ENCODE measurements around the gene PDE6B. TPM values are rescaled to one million over a fixed set of nuclear protein-coding genes. Genes with fewer than 3 reads are reported as not detected.

PDE6B gene
- total and polyA plus RNA-seq, 7 donors, result 0.03 to 0.48 (median 0.31) TPM; not detected in 1

DNA sequence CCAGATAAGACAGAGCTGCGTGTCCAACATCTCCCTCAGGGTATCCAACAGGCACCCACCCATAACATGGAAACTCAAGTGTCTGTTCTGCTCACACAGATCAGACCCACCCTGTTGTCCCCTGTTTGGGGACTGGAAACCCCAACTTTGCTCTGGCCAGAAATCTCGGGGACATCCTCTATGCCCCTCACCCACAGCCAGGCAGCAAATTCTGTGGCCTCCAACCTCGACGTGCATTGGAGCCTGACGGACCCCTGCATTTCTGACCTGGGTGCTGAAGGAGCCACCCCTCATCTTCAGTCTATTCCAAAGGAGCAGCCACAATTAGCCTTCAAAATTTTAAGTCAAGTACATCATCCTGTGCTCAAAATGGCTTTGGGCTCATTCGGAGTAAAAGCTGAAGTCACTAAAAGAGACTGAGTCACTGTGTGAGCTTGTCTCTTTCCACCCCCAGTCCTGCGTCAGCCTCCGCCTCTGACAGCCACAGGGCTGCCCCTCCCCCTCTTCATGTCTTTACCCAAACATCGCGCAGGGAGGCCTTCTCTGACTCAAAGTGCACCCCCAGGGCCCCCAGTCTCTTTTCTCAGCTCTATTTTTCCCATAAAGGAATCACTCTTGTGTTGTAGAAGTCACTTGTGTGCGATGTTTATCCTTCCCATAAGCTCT, 24.4 kb upstream of the PDE6B start:
- ATAC-seq, result no peak
- H3K27ac ChIP-seq, result no peak overlapping the region
- no peaks in the 10 kb centered on the region for H3K9me3 ChIP-seq
- intact Hi-C loops (cut with DNase I), result no loop called here
- peaks cover 0 to 4% (median 2%) of the 10 kb centered on the region in 3 donors for H3K27me3 ChIP-seq (ENCODE audit: insufficient read depth in 3 of 3, low read length in 2 of 3)
- no peak overlapping the region for H3K4me3 ChIP-seq
- WGBS, 3 donors, result 59 to 61% (median 60%) methylated on average over 11 of the region's 11 CpGs
- TF ChIP-seq, protein P1, sequence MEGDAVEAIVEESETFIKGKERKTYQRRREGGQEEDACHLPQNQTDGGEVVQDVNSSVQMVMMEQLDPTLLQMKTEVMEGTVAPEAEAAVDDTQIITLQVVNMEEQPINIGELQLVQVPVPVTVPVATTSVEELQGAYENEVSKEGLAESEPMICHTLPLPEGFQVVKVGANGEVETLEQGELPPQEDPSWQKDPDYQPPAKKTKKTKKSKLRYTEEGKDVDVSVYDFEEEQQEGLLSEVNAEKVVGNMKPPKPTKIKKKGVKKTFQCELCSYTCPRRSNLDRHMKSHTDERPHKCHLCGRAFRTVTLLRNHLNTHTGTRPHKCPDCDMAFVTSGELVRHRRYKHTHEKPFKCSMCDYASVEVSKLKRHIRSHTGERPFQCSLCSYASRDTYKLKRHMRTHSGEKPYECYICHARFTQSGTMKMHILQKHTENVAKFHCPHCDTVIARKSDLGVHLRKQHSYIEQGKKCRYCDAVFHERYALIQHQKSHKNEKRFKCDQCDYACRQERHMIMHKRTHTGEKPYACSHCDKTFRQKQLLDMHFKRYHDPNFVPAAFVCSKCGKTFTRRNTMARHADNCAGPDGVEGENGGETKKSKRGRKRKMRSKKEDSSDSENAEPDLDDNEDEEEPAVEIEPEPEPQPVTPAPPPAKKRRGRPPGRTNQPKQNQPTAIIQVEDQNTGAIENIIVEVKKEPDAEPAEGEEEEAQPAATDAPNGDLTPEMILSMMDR (IDR thresholded peaks at IDR 0.05), result no peak
- H3K36me3 ChIP-seq (ENCODE audit: insufficient read depth in 1 of 2, low read depth in 1 of 2), result no peaks in the 10 kb centered on the region
- no peaks in the 10 kb centered on the region for H3K4me1 ChIP-seq
- DNase-seq, result no peak

GRCh38 chr4:601612-602558, 23.5 kb upstream of the PDE6B start:
- no peaks in the 10 kb centered on the region for H3K36me3 ChIP-seq (ENCODE audit: insufficient read depth in 1 of 2, low read depth in 1 of 2)
- ATAC-seq, result no peak
- DNase-seq, result no peak
- peaks cover 0 to 8% (median 2%) of the 10 kb centered on the region in 3 donors for H3K27me3 ChIP-seq (ENCODE audit: insufficient read depth in 3 of 3, low read length in 2 of 3)
- WGBS, 3 donors, result 78 to 80% (median 78%) methylated on average over 21 to 24 of the region's 24 CpGs
- intact Hi-C loops (cut with DNase I), result no loop called here
- no peak overlapping the region for H3K27ac ChIP-seq
- H3K9me3 ChIP-seq, result no peaks in the 10 kb centered on the region
- TF ChIP-seq, protein P1 (IDR thresholded peaks at IDR 0.05), result no peak
- no peaks in the 10 kb centered on the region for H3K4me1 ChIP-seq
- H3K4me3 ChIP-seq, result no peak overlapping the region

- WGBS, 3 donors, result 15 to 18% (median 17%) methylated on average over 8 of the region's 8 CpGs
- no peak overlapping the region for H3K27ac ChIP-seq
- no peaks in the 10 kb centered on the region for H3K4me1 ChIP-seq
- no peaks in the 10 kb centered on the region for H3K9me3 ChIP-seq
- H3K4me3 ChIP-seq, result no peak overlapping the region
- DNase-seq (no peak), ATAC-seq (no peak)
- no peaks in the 10 kb centered on the region for H3K36me3 ChIP-seq (ENCODE audit: insufficient read depth in 1 of 2, low read depth in 1 of 2)
- H3K27me3 ChIP-seq (ENCODE audit: insufficient read depth in 3 of 3, low read length in 2 of 3), result peaks cover 0 to 8% (median 2%) of the 10 kb centered on the region in 3 donors
- TF ChIP-seq, protein P1 (IDR thresholded peaks at IDR 0.05), result peak; percentile 13
- intact Hi-C loops (cut with DNase I), result no loop called here
Measured at GRCh38 chr4:602559-602942, 22.8 kb upstream of the PDE6B start.

GRCh38 chr4:604131-604530, 21.2 kb upstream of the PDE6B start:
- no peak overlapping the region for H3K27ac ChIP-seq
- WGBS, 3 donors, result 52 to 69% (median 52%) methylated on average over 3 of the region's 3 CpGs

More at GRCh38 chr4:604131-604530, 21.2 kb upstream of the PDE6B start:
- no peaks in the 10 kb centered on the region for H3K9me3 ChIP-seq
- no peak for ATAC-seq
- TF ChIP-seq, protein P1 (IDR thresholded peaks at IDR 0.05), result no peak
- no peak for DNase-seq
- H3K4me3 ChIP-seq, result no peak overlapping the region
- H3K36me3 ChIP-seq (ENCODE audit: insufficient read depth in 1 of 2, low read depth in 1 of 2), result no peaks in the 10 kb centered on the region
- intact Hi-C loops (cut with DNase I), result no loop called here
- H3K27me3 ChIP-seq (ENCODE audit: insufficient read depth in 3 of 3, low read length in 2 of 3), result peaks cover 0 to 4% (median 2%) of the 10 kb centered on the region in 3 donors
- no peaks in the 10 kb centered on the region for H3K4me1 ChIP-seq

Data from psoas muscle (tissue), 8 donors.